Natural killer cell (primary cell): ENCODE results near the gene FRMD3. TPM values are rescaled to one million over a fixed set of nuclear protein-coding genes. Genes with fewer than 3 reads are reported as not detected.
A peak's percentile ranks its signal among the peaks of the same experiment; 100 is the strongest.

Experiments
- ATAC-seq, 3 donors: fragments of 150-1000 bp in 2 of 3; fragments of 200-7000 bp in 1 of 3; cut with Tn5 transposase; 1 replicate in 1 of 3; 2 replicates in 2 of 3; pipeline ENCODE4 v1.10.0; 2021; ENCODE audit warnings: mild to moderate bottlenecking in 2 of 3, moderate library complexity in 2 of 3
- DNase-seq, 2 donors: peaks; one replicate each; pipeline versions ENCODE4 v3.0.0 to v3.0.0-alpha.2; 2013 to 2021; ENCODE audit warnings: mixed read lengths in 1 of 2
- H3K27ac ChIP-seq: one replicate; pipeline ENCODE4 v1.5.1; 2013; ENCODE audit warnings: mild to moderate bottlenecking, low read length
- H3K27me3 ChIP-seq: one replicate; pipeline ENCODE4 v1.6.1; 2013; ENCODE audit warnings: low read length; ENCODE audit not compliant: control insufficient read depth, insufficient read depth
- H3K36me3 ChIP-seq: one replicate; pipeline ENCODE4 v1.6.1; 2013; ENCODE audit warnings: low read length; ENCODE audit not compliant: control insufficient read depth, insufficient read depth
- H3K4me1 ChIP-seq: one replicate; pipeline ENCODE4 v1.6.1; 2013; ENCODE audit warnings: low read length; ENCODE audit not compliant: control insufficient read depth, insufficient read depth
- H3K4me3 ChIP-seq: one replicate; pipeline ENCODE4 v1.5.1; 2013; ENCODE audit warnings: low read length
- H3K9me3 ChIP-seq: one replicate; pipeline ENCODE4 v1.6.1; 2013; ENCODE audit warnings: low read length; ENCODE audit not compliant: control insufficient read depth, insufficient read depth
- H3K27ac Mint-ChIP-seq, 2 donors: one replicate each; pipeline ENCODE4 v1.8.0; 2022; ENCODE audit warnings: mild to moderate bottlenecking in 2 of 2, mixed read lengths in 2 of 2, moderate library complexity in 1 of 2
- H3K27me3 Mint-ChIP-seq, 2 donors: one replicate each; pipeline ENCODE4 v1.8.0; 2022; ENCODE audit warnings: low read depth in 2 of 2, mixed read lengths in 2 of 2
- H3K36me3 Mint-ChIP-seq: one replicate; pipeline ENCODE4 v1.8.0; 2022; ENCODE audit warnings: mixed read lengths
- H3K4me1 Mint-ChIP-seq, 2 donors: one replicate each; pipeline ENCODE4 v1.8.0; 2022; ENCODE audit warnings: mixed read lengths in 2 of 2
- H3K4me3 Mint-ChIP-seq: one replicate; pipeline ENCODE4 v1.8.0; 2022; ENCODE audit warnings: mild to moderate bottlenecking, moderate library complexity, mixed read lengths
- H3K9me3 Mint-ChIP-seq, 2 donors: one replicate each; pipeline ENCODE4 v1.8.0; 2022; ENCODE audit warnings: mixed read lengths in 2 of 2
- WGBS: methylation state at CpG from one replicate; pipeline ENCODE4 v1.1.7; 2013; ENCODE audit warnings: missing lambda C conversion rate; ENCODE audit not compliant: insufficient coverage; 5-methylcytosine and 5-hydroxymethylcytosine counted together
- intact Hi-C: fragments of 100-400 bp; cut with micrococcal nuclease; formaldehyde crosslinking; loops from one replicate; pipeline ENCODE4 v1.14.2; 2022
- total RNA-seq, 4 donors: library from RNA; stranded (reverse); fragments of 120-200 nt in 1 of 4; gene quantifications; one replicate each; pipeline versions ENCODE4 v1.2.3 to v1.2.4, GENCODE V29; 2013 to 2022
- TF ChIP-seq, protein P1 (sequence below): fragments of 200-600 bp; IDR thresholded peaks from one replicate; pipeline ENCODE4 v1.8.0; 2022; ENCODE audit warnings: antibody characterized with exemption

The FRMD3 gene
- total RNA-seq, 3 donors from 2014 or later (not counting 1 experiment from before 2014, with no cell fraction given): 1.2 to 2.4 (median 2.1) TPM

DNA sequence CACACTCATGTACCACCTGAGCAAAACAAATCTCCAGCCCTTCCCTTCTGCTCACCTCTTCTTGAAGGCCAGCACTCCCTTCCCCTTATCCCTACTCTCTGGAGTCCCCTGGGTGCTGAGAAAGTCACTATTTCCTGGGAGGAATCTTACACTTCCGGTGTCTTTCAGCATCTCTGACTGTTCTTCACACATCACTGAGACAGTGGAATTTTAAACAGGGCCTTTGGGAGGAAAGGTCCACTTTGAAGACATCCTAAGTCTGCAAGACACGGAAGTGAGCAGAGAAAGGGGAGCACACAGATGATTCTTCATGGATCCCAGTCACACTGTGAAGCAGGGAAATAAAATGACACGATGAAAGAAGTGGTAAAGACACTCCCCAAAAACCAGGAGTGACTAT is 25.6 kb downstream of the FRMD3 start:
- TF ChIP-seq, protein P1, sequence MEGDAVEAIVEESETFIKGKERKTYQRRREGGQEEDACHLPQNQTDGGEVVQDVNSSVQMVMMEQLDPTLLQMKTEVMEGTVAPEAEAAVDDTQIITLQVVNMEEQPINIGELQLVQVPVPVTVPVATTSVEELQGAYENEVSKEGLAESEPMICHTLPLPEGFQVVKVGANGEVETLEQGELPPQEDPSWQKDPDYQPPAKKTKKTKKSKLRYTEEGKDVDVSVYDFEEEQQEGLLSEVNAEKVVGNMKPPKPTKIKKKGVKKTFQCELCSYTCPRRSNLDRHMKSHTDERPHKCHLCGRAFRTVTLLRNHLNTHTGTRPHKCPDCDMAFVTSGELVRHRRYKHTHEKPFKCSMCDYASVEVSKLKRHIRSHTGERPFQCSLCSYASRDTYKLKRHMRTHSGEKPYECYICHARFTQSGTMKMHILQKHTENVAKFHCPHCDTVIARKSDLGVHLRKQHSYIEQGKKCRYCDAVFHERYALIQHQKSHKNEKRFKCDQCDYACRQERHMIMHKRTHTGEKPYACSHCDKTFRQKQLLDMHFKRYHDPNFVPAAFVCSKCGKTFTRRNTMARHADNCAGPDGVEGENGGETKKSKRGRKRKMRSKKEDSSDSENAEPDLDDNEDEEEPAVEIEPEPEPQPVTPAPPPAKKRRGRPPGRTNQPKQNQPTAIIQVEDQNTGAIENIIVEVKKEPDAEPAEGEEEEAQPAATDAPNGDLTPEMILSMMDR: no peak
- H3K4me3 Mint-ChIP-seq: no peak overlapping the region
- 89% methylated on average over 2 of the region's 3 CpGs for WGBS
- no peak overlapping the region for H3K27ac ChIP-seq
- intact Hi-C loops: no loop called here
- no peaks in the 10 kb centered on the region for H3K27me3 ChIP-seq
- H3K36me3 ChIP-seq: no peaks in the 10 kb centered on the region
- H3K27me3 Mint-ChIP-seq: peaks cover 11 to 20% of the 10 kb centered on the region in 2 donors
- H3K9me3 Mint-ChIP-seq: peaks cover 0 to 2% of the 10 kb centered on the region in 2 donors
- H3K9me3 ChIP-seq: no peaks in the 10 kb centered on the region
- H3K4me1 ChIP-seq: peaks cover 9% of the 10 kb centered on the region
- no peaks in the 10 kb centered on the region for H3K36me3 Mint-ChIP-seq
- H3K4me1 Mint-ChIP-seq: peaks cover 23 to 24% of the 10 kb centered on the region in 2 donors
- DNase-seq (no peak), ATAC-seq (no peak)
- H3K4me3 ChIP-seq: no peak overlapping the region
- no peak overlapping the region for H3K27ac Mint-ChIP-seq

DNA sequence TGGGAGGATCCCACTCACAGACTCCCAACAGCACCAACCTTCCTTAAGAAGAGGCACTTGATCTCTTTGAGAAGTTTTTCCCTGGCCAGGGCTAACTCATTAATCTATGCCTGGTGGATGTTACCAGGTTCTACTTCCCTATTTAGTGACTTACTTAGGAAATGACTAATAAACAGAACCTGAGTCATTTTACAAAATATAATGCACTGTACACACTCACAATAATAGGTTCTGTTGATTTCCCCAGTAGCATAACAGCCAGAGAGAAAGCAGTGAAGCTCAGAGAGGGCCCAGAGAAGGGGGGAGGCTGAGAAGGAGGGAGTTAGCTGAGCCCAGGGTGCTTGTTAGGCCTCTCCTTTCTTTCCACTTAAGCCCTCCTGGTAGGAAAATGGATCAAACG is 27.1 kb downstream of the FRMD3 start:
- no peaks in the 10 kb centered on the region for H3K27me3 ChIP-seq
- H3K4me1 Mint-ChIP-seq: peaks cover 23 to 25% of the 10 kb centered on the region in 2 donors
- no peak overlapping the region for H3K27ac ChIP-seq
- H3K36me3 ChIP-seq: no peaks in the 10 kb centered on the region
- H3K27me3 Mint-ChIP-seq: peaks cover 7 to 8% of the 10 kb centered on the region in 2 donors
- intact Hi-C loops: no loop called here
- no peak overlapping the region for H3K4me3 Mint-ChIP-seq
- H3K27ac Mint-ChIP-seq: no peak overlapping the region
- H3K9me3 ChIP-seq: no peaks in the 10 kb centered on the region
- TF ChIP-seq, protein P1: no peak
- WGBS: no CpG with 5 or more reads among the region's 1 CpG
- no peaks in the 10 kb centered on the region for H3K36me3 Mint-ChIP-seq
- ATAC-seq (peak in 1 of 3 donors; percentile 38), DNase-seq (no peak)
- peaks cover 9% of the 10 kb centered on the region for H3K4me1 ChIP-seq
- H3K9me3 Mint-ChIP-seq: peaks cover 0 to 2% of the 10 kb centered on the region in 2 donors
- no peak overlapping the region for H3K4me3 ChIP-seq

DNA sequence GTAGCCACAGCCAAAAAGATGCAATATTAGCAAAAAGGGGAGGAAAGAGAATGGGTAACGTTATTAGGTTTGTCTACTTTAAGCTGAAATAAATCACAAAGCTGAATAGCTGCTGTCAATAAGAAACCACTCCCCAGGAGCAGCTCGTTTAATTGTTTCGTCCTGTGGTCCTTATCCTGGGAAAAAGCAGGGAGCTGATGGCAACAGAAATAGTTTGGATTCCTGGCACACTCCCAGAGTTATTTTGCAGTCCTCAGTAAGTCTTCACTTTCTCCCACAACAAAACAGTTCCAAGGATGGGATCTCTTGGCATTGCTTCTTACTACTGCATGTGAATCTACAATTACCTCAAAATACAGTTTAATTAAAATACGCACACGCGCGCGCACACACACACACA is 28.8 kb downstream of the FRMD3 start:
- intact Hi-C loops: no loop called here
- H3K4me1 Mint-ChIP-seq: peaks cover 23 to 25% of the 10 kb centered on the region in 2 donors
- no peak overlapping the region for H3K4me3 ChIP-seq
- DNase-seq (no peak), ATAC-seq (no peak)
- H3K9me3 ChIP-seq: no peaks in the 10 kb centered on the region
- H3K27me3 ChIP-seq: no peaks in the 10 kb centered on the region
- 89% methylated on average over 3 of the region's 8 CpGs for WGBS
- no peaks in the 10 kb centered on the region for H3K9me3 Mint-ChIP-seq
- H3K36me3 ChIP-seq: no peaks in the 10 kb centered on the region
- no peak overlapping the region for H3K4me3 Mint-ChIP-seq
- TF ChIP-seq, protein P1: no peak
- peaks cover 0 to under 1% of the 10 kb centered on the region in 2 donors for H3K27me3 Mint-ChIP-seq
- H3K4me1 ChIP-seq: peaks cover 9% of the 10 kb centered on the region
- peak overlapping the region in 1 of 2 donors; percentile 81 for H3K27ac Mint-ChIP-seq
- no peaks in the 10 kb centered on the region for H3K36me3 Mint-ChIP-seq
- no peak overlapping the region for H3K27ac ChIP-seq

DNA sequence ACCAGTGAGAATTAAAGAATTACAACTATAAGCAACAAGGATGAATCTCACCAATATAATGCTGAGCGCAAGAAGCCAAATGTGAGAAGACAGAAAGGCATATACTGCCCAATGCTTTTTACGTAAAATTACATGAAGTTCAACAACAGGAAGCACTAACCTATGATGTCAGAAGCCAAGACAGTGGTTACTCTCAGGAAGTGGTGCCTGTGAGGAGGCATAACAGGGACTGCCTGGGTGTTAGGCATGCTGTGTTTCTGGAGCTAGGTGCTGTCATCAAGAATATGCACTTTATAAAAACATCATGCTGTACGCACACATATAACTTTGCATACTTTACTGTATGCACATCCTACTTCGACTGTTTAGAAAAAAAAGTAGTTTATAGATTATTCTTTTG is 30.1 kb downstream of the FRMD3 start:
- ATAC-seq: peak; percentile 85 to 95 (median 93)
- peaks cover 23 to 25% of the 10 kb centered on the region in 2 donors for H3K4me1 Mint-ChIP-seq
- no peak overlapping the region for H3K4me3 Mint-ChIP-seq

More for the DNA sequence above, 30.1 kb downstream of the FRMD3 start:
- Mint-ChIP-seq H3K27me3 (no peaks in the 10 kb centered on the region), H3K27ac (peak overlapping the region; percentile 67 to 81), H3K9me3 (no peaks in the 10 kb centered on the region), H3K36me3 (no peaks in the 10 kb centered on the region)
- Histone ChIP-seq H3K27ac (no peak overlapping the region), H3K36me3 (no peaks in the 10 kb centered on the region), H3K4me3 (no peak overlapping the region), H3K27me3 (no peaks in the 10 kb centered on the region), H3K4me1 (peaks cover 9% of the 10 kb centered on the region), H3K9me3 (no peaks in the 10 kb centered on the region)
- peak in 1 of 2 donors; percentile 46 for DNase-seq
- intact Hi-C loops: no loop called here
- 56% methylated on average over 2 of the region's 4 CpGs for WGBS
- TF ChIP-seq, protein P1: no peak
